ENCODE data around the gene PDIA5. TPM values are rescaled to one million over a fixed set of nuclear protein-coding genes. Genes with fewer than 3 reads are reported as not detected.

The PDIA5 gene
- total RNA-seq, 1 donor from 2014 or later, result 28.5 TPM

DNA sequence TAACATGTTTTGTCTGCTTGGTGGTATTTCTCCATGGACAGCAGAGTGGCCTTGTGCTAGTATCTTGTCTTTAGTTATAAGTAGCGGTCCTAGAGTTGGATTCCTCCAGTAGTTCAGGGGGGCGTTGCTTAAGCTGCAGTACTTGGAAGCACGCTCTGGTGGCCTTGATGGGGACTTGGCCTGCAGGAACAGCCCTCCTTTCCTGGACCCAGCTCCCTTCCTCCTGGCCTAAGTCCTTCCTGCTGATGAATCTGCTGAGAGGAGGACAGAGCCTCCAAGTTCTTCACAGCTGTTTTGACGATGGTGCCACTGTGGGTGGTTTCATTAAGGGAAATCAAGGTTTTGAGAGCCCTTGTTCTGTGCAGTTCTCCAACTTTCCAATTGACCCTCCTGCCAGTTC lies 96.3 kb downstream of the PDIA5 start:
- TF ChIP-seq, protein P1, sequence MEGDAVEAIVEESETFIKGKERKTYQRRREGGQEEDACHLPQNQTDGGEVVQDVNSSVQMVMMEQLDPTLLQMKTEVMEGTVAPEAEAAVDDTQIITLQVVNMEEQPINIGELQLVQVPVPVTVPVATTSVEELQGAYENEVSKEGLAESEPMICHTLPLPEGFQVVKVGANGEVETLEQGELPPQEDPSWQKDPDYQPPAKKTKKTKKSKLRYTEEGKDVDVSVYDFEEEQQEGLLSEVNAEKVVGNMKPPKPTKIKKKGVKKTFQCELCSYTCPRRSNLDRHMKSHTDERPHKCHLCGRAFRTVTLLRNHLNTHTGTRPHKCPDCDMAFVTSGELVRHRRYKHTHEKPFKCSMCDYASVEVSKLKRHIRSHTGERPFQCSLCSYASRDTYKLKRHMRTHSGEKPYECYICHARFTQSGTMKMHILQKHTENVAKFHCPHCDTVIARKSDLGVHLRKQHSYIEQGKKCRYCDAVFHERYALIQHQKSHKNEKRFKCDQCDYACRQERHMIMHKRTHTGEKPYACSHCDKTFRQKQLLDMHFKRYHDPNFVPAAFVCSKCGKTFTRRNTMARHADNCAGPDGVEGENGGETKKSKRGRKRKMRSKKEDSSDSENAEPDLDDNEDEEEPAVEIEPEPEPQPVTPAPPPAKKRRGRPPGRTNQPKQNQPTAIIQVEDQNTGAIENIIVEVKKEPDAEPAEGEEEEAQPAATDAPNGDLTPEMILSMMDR (conservative IDR thresholded peaks at IDR 0.05), result no peak
- H3K4me3 Mint-ChIP-seq, result no peak overlapping the region
- no peak for DNase-seq (ENCODE audit: extremely low spot score, unreplicated experiment)
- no peak overlapping the region for H3K27ac Mint-ChIP-seq
- H3K4me1 Mint-ChIP-seq (ENCODE audit: unreplicated experiment), result no peaks in the 10 kb centered on the region
- peaks cover 13% of the 10 kb centered on the region for H3K9me3 Mint-ChIP-seq
- H3K27me3 Mint-ChIP-seq, result no peaks in the 10 kb centered on the region
- peaks cover 47% of the 10 kb centered on the region for H3K36me3 Mint-ChIP-seq

DNA sequence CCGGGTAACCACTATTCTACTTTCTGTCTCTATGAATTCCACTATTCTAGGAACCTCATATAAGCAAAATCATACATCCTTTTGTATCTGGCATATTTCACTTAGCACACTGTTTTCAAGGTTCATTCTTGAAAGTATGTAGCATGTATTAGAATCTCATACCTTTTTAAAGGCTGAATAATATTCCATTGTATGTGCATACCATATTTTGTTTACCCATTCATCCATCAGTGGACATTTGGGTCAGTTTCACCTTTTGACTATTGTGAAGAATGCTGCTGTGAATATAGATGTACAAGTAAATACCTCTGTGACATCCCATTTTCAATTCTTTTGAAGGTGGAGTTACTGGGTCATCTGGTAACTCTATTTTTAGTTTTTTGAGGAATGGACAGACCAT lies 98.3 kb downstream of the PDIA5 start:
- H3K4me1 Mint-ChIP-seq (ENCODE audit: unreplicated experiment), result peaks cover 7% of the 10 kb centered on the region
- peaks cover 13% of the 10 kb centered on the region for H3K9me3 Mint-ChIP-seq
- H3K27ac Mint-ChIP-seq, result no peak overlapping the region
- peaks cover 47% of the 10 kb centered on the region for H3K36me3 Mint-ChIP-seq
- no peaks in the 10 kb centered on the region for H3K27me3 Mint-ChIP-seq
- no peak overlapping the region for H3K4me3 Mint-ChIP-seq
- TF ChIP-seq, protein P1 (conservative IDR thresholded peaks at IDR 0.05), result no peak
- no peak for DNase-seq (ENCODE audit: extremely low spot score, unreplicated experiment)

- H3K27me3 Mint-ChIP-seq, result no peaks in the 10 kb centered on the region
- peaks cover 13% of the 10 kb centered on the region for H3K9me3 Mint-ChIP-seq
- peaks cover 43% of the 10 kb centered on the region for H3K36me3 Mint-ChIP-seq
- TF ChIP-seq, protein P1 (conservative IDR thresholded peaks at IDR 0.05), result no peak
- no peak for DNase-seq (ENCODE audit: extremely low spot score, unreplicated experiment)
- H3K4me1 Mint-ChIP-seq (ENCODE audit: unreplicated experiment), result peaks cover 7% of the 10 kb centered on the region
- no peak overlapping the region for H3K27ac Mint-ChIP-seq
- H3K4me3 Mint-ChIP-seq, result no peak overlapping the region
These were observed 100.9 kb downstream of the PDIA5 start for GRCh38 chr3:123167686-123168085.

GRCh38 chr3:123168122-123168521 lies 101.3 kb downstream of the PDIA5 start:
- Mint-ChIP-seq H3K9me3 (peaks cover 13% of the 10 kb centered on the region), H3K27me3 (no peaks in the 10 kb centered on the region), H3K36me3 (peaks cover 39% of the 10 kb centered on the region), H3K27ac (no peak overlapping the region), H3K4me3 (no peak overlapping the region), H3K4me1 (ENCODE audit: unreplicated experiment) (peaks cover 7% of the 10 kb centered on the region)
- TF ChIP-seq, protein P1 (conservative IDR thresholded peaks at IDR 0.05), result no peak
- no peak for DNase-seq (ENCODE audit: extremely low spot score, unreplicated experiment)

GRCh38 chr3:123168605-123169004 lies 101.8 kb downstream of the PDIA5 start:
- Mint-ChIP-seq H3K27me3 (no peaks in the 10 kb centered on the region), H3K9me3 (peaks cover 13% of the 10 kb centered on the region), H3K4me1 (ENCODE audit: unreplicated experiment) (peaks cover 7% of the 10 kb centered on the region), H3K27ac (no peak overlapping the region), H3K36me3 (peaks cover 34% of the 10 kb centered on the region), H3K4me3 (no peak overlapping the region)
- no peak for DNase-seq (ENCODE audit: extremely low spot score, unreplicated experiment)
- TF ChIP-seq, protein P1 (conservative IDR thresholded peaks at IDR 0.05), result no peak

- TF ChIP-seq, protein P1 (conservative IDR thresholded peaks at IDR 0.05), result no peak
- Mint-ChIP-seq H3K4me1 (ENCODE audit: unreplicated experiment) (peaks cover 7% of the 10 kb centered on the region), H3K9me3 (peaks cover 13% of the 10 kb centered on the region), H3K36me3 (peaks cover 26% of the 10 kb centered on the region), H3K27me3 (no peaks in the 10 kb centered on the region), H3K27ac (peak overlapping the region; percentile 52), H3K4me3 (no peak overlapping the region)
- no peak for DNase-seq (ENCODE audit: extremely low spot score, unreplicated experiment)
These were observed 102.7 kb downstream of the PDIA5 start for GRCh38 chr3:123169492-123169929.

All from type B pancreatic cell (in vitro differentiated cells).